GM12864 (cell line): Measurements from ENCODE around the gene BRMS1.
"Not testable (repeated sequence)": the region's sequence is repeated elsewhere in the genome, so short reads cannot be mapped to it uniquely, and the experiment has no call there.

ENCODE experiments used
- DNase-seq: peaks from one replicate; pipeline ENCODE4 v3.0.0-alpha.2; 2011; ENCODE audit warnings: low read depth
- H3K4me3 ChIP-seq: 2 replicates; pipeline ENCODE4 v1.5.1; 2011; ENCODE audit warnings: mild to moderate bottlenecking, low read depth, low read length, control low read depth
- CTCF ChIP-seq: IDR thresholded peaks from 2 replicates; pipeline ENCODE4 v1.5.1; 2011; ENCODE audit warnings: low read depth, mild to moderate bottlenecking, moderate library complexity, low read length, control low read depth, inconsistent platforms; ENCODE audit errors: missing control alignments

Gene BRMS1

GRCh38 chr11:66312549-66313320 is 32.2 kb downstream of the BRMS1 start:
- no peak for TF ChIP-seq CTCF
- peak overlapping the region; percentile 55 for H3K4me3 ChIP-seq
- peak; percentile 86 for DNase-seq

GRCh38 chr11:66311965-66312548 is 32.8 kb downstream of the BRMS1 start:
- TF ChIP-seq CTCF, result peak; percentile 90
- peak; percentile 86 for DNase-seq
- H3K4me3 ChIP-seq, result peak overlapping the region; percentile 55

GRCh38 chr11:66311470-66311964 is 33.4 kb downstream of the BRMS1 start:
- TF ChIP-seq CTCF, result no peak
- no peak for DNase-seq
- peak overlapping the region; percentile 55 for H3K4me3 ChIP-seq

GRCh38 chr11:66310803-66311440 is 34.0 kb downstream of the BRMS1 start:
- H3K4me3 ChIP-seq, DNase-seq: not testable (repeated sequence)

GRCh38 chr11:66310324-66310723 is 34.6 kb downstream of the BRMS1 start:
- no peak overlapping the region for H3K4me3 ChIP-seq
- DNase-seq, result no peak
- TF ChIP-seq CTCF, result no peak

- no peak for TF ChIP-seq CTCF
- DNase-seq, result no peak
- no peak overlapping the region for H3K4me3 ChIP-seq
These were observed 35.4 kb downstream of the BRMS1 start for GRCh38 chr11:66309475-66309874.

- no peak for TF ChIP-seq CTCF
- no peak overlapping the region for H3K4me3 ChIP-seq
- no peak for DNase-seq
These were observed 42.2 kb downstream of the BRMS1 start for GRCh38 chr11:66302656-66303055.
